ENCODE data around the gene SLAMF6.

- no peak for TF ChIP-seq EZH2 (IDR thresholded peaks at IDR 0.05; ENCODE audit: insufficient read depth, poor library complexity, severe bottlenecking)
- no peak for TF ChIP-seq EZH2phosphoT487 (IDR thresholded peaks at IDR 0.05; ENCODE audit: insufficient read depth, low read depth)
Measured at GRCh38 chr1:160494620-160495019, 28.4 kb downstream of the SLAMF6 start.

Data from GM23248 (cell line).